H1 (cell line): Measurements from ENCODE around the gene GRM8. TPM values are rescaled to one million over a fixed set of nuclear protein-coding genes. Genes with fewer than 3 reads are reported as not detected.

Source experiments
- CTCF ChIA-PET: fragments of 300-600 bp; sonication (Branson Sonifier 250); formaldehyde crosslinking; loops from one replicate; lab custom pipeline; 2021; ENCODE audit not compliant: partially characterized antibody; lab: Charles Lee
- POLR2A ChIA-PET: fragments of 300-600 bp; sonication (Branson Sonifier 250); formaldehyde crosslinking; loops from one replicate; lab custom pipeline; 2021; ENCODE audit warnings: inconsistent platforms; ENCODE audit not compliant: partially characterized antibody; lab: Charles Lee
- DNase-seq, 2 experiments: peaks; one replicate each; pipeline versions ENCODE4 v3.0.0 to v3.0.0-alpha.2; 2010 to 2022; ENCODE audit warnings: low spot score in 2 of 2, low read depth in 1 of 2, mixed read lengths in 1 of 2
- FAIRE-seq: peaks from 2 replicates; lab custom pipeline; 2011; peaks lifted over from hg19 to GRCh38; lab: Jason Lieb, UNC
- H2AFZ ChIP-seq: 2 replicates; pipeline ENCODE4 v1.8.1; 2012; ENCODE audit warnings: low read length, inconsistent platforms
- H2AK5ac ChIP-seq: 2 replicates; pipeline ENCODE4 v1.6.1; 2013; ENCODE audit warnings: low read depth, low read length
- H2BK120ac ChIP-seq: replicated peaks from 2 replicates; pipeline ENCODE3; 2013; ENCODE audit warnings: low read depth, low read length, inconsistent platforms
- H2BK12ac ChIP-seq: 2 replicates; pipeline ENCODE4 v1.6.1; 2013; ENCODE audit warnings: low read depth, low read length
- H2BK15ac ChIP-seq: 2 replicates; pipeline ENCODE4 v1.6.1; 2013; ENCODE audit warnings: low read length
- H2BK20ac ChIP-seq: 2 replicates; pipeline ENCODE4 v1.6.1; 2013; ENCODE audit warnings: low read length
- H2BK5ac ChIP-seq: 2 replicates; pipeline ENCODE4 v1.6.1; 2013; ENCODE audit warnings: low read depth, low read length
- H3K14ac ChIP-seq: 2 replicates; pipeline ENCODE4 v1.6.1; 2013; ENCODE audit warnings: inconsistent platforms; ENCODE audit not compliant: insufficient read length
- H3K18ac ChIP-seq: 2 replicates; pipeline ENCODE4 v1.6.1; 2013; ENCODE audit warnings: low read length; ENCODE audit errors: extremely low read depth
- H3K23ac ChIP-seq: 2 replicates; pipeline ENCODE4 v1.6.1; 2013; ENCODE audit warnings: inconsistent platforms; ENCODE audit not compliant: insufficient read length
- H3K23me2 ChIP-seq: 2 replicates; pipeline ENCODE4 v1.6.1; 2013; ENCODE audit warnings: low read depth, low read length
- H3K27ac ChIP-seq: 2 replicates; pipeline ENCODE4 v1.6.1; 2011; ENCODE audit warnings: low read depth, low read length, inconsistent platforms
- H3K27me3 ChIP-seq, 4 experiments: replicated peaks in 1 of 4; 1 replicate in 1 of 4; 2 replicates in 3 of 4; pipeline versions ENCODE4 v1.6.1 to v1.8.1; 2011 to 2013; ENCODE audit warnings: low read length in 3 of 4, mild to moderate bottlenecking in 3 of 4, inconsistent platforms in 2 of 4, mixed read lengths in 2 of 4, moderate library complexity in 1 of 4; ENCODE audit not compliant: control insufficient read depth in 3 of 4, insufficient read depth in 3 of 4; ENCODE audit errors: extremely low read depth in 1 of 4
- H3K36me3 ChIP-seq, 4 experiments: 2 replicates each; pipeline versions ENCODE4 v1.6.1 to v1.8.1; 2011 to 2013; ENCODE audit warnings: mild to moderate bottlenecking in 4 of 4, low read length in 3 of 4, moderate library complexity in 2 of 4, control low read depth in 1 of 4, inconsistent platforms in 1 of 4; ENCODE audit not compliant: insufficient read depth in 4 of 4, control insufficient read depth in 2 of 4
- H3K4ac ChIP-seq: replicated peaks from 2 replicates; pipeline ENCODE3; 2013; ENCODE audit warnings: low read length, low read depth, mixed read lengths, inconsistent platforms; ENCODE audit not compliant: insufficient read length
- H3K4me1 ChIP-seq, 4 experiments: replicated peaks in 1 of 4; 1 replicate in 1 of 4; 2 replicates in 3 of 4; pipeline versions ENCODE4 v1.6.1 to v1.8.1; 2011 to 2013; ENCODE audit warnings: low read length in 3 of 4, inconsistent platforms in 2 of 4, mixed read lengths in 1 of 4; ENCODE audit not compliant: insufficient read depth in 4 of 4, control insufficient read depth in 3 of 4
- H3K4me2 ChIP-seq, 2 experiments: 2 replicates each; pipeline versions ENCODE4 v1.6.1 to v1.8.1; 2011 to 2013; ENCODE audit warnings: low read depth in 2 of 2, low read length in 2 of 2, control low read depth in 1 of 2, inconsistent platforms in 1 of 2, mild to moderate bottlenecking in 1 of 2; ENCODE audit not compliant: insufficient read depth in 1 of 2
- H3K4me3 ChIP-seq, 4 experiments: fragments of 200-600, 300-600 bp in 1 of 4; sonication (generic), shearing (Covaris generic), sonication (Bioruptor Twin) in 1 of 4; 2 replicates each; pipeline versions ENCODE4 v1.5.1 to v1.8.1; 2011 to 2016; ENCODE audit warnings: low read length in 4 of 4, low read depth in 3 of 4, control low read depth in 2 of 4, inconsistent platforms in 2 of 4, mild to moderate bottlenecking in 2 of 4, mixed read lengths in 1 of 4, moderate library complexity in 1 of 4; ENCODE audit not compliant: insufficient read depth in 2 of 4; ENCODE audit errors: extremely low read depth in 1 of 4
- H3K56ac ChIP-seq: replicated peaks from 2 replicates; pipeline ENCODE3; 2013; ENCODE audit warnings: low read depth, mild to moderate bottlenecking, mixed read lengths, low read length, inconsistent platforms; ENCODE audit not compliant: insufficient read length
- H3K79me1 ChIP-seq: 2 replicates; pipeline ENCODE4 v1.6.1; 2013; ENCODE audit warnings: low read depth, low read length, control low read depth
- H3K79me2 ChIP-seq, 2 experiments: 2 replicates each; pipeline versions ENCODE4 v1.6.1 to v1.8.1; 2012 to 2013; ENCODE audit warnings: low read length in 2 of 2, mild to moderate bottlenecking in 2 of 2, inconsistent platforms in 1 of 2; ENCODE audit not compliant: insufficient read depth in 2 of 2, control insufficient read depth in 1 of 2
- H3K9ac ChIP-seq, 4 experiments: replicated peaks in 1 of 4; 1 replicate in 1 of 4; 2 replicates in 3 of 4; pipeline versions ENCODE4 v1.6.1 to v1.8.1; 2011 to 2013; ENCODE audit warnings: low read depth in 3 of 4, low read length in 3 of 4, control low read depth in 2 of 4, mild to moderate bottlenecking in 2 of 4, moderate library complexity in 2 of 4, inconsistent platforms in 1 of 4; ENCODE audit errors: extremely low read depth in 1 of 4
- H3K9me3 ChIP-seq, 2 experiments: 2 replicates each; pipeline versions ENCODE4 v1.6.1 to v1.8.1; 2012 to 2013; ENCODE audit warnings: mild to moderate bottlenecking in 2 of 2, moderate library complexity in 2 of 2, control low read depth in 1 of 2, inconsistent platforms in 1 of 2, low read depth in 1 of 2, low read length in 1 of 2, mixed read lengths in 1 of 2; ENCODE audit not compliant: insufficient read depth in 2 of 2
- H4K20me1 ChIP-seq, 2 experiments: replicated peaks in 1 of 2; 2 replicates each; pipeline versions ENCODE3 to v1.8.1; 2011 to 2013; ENCODE audit warnings: inconsistent platforms in 2 of 2, low read length in 2 of 2, mild to moderate bottlenecking in 1 of 2; ENCODE audit not compliant: insufficient read depth in 2 of 2, control insufficient read depth in 1 of 2
- H4K5ac ChIP-seq: 2 replicates; pipeline ENCODE4 v1.6.1; 2013; ENCODE audit warnings: low read length, low read depth, mixed read lengths, inconsistent platforms; ENCODE audit not compliant: insufficient read length
- H4K8ac ChIP-seq: 2 replicates; pipeline ENCODE4 v1.8.0; 2013; ENCODE audit warnings: mild to moderate bottlenecking, moderate library complexity, low read length, inconsistent platforms; ENCODE audit not compliant: insufficient read depth; ENCODE audit errors: extremely low read depth
- H4K91ac ChIP-seq: replicated peaks from 2 replicates; pipeline ENCODE3; 2013; ENCODE audit warnings: low read length, mixed read lengths, inconsistent platforms; ENCODE audit not compliant: insufficient read length
- CHD1 ChIP-seq: IDR thresholded peaks from 2 replicates; pipeline ENCODE4 v1.6.1; 2012; ENCODE audit warnings: low read depth, low read length, improper control_type of control experiment
- CHD2 ChIP-seq: IDR thresholded peaks from 2 replicates; pipeline ENCODE4 v1.6.1; 2012; ENCODE audit warnings: low read length, improper control_type of control experiment
- EP300 ChIP-seq, 2 experiments: IDR thresholded peaks; 1 replicate in 1 of 2; 2 replicates in 1 of 2; pipeline ENCODE4 v1.6.1; 2011 to 2012; ENCODE audit warnings: low read depth in 2 of 2, low read length in 2 of 2, mild to moderate bottlenecking in 2 of 2, borderline replicate concordance in 1 of 2, inconsistent platforms in 1 of 2, moderate library complexity in 1 of 2
- FOSL1 ChIP-seq: IDR thresholded peaks from 2 replicates; pipeline ENCODE4 v1.6.1; 2011; ENCODE audit warnings: mild to moderate bottlenecking, low read depth, low read length, moderate library complexity; ENCODE audit not compliant: insufficient read depth
- GABPA ChIP-seq: IDR thresholded peaks from 2 replicates; pipeline ENCODE4 v1.6.1; 2011; ENCODE audit warnings: mild to moderate bottlenecking, low read length, moderate library complexity, borderline replicate concordance; ENCODE audit not compliant: insufficient read depth
- KDM5A ChIP-seq: fragments of 200-600 bp; IDR thresholded peaks from 2 replicates; pipeline ENCODE4 v1.7.1; 2012; ENCODE audit warnings: mild to moderate bottlenecking, low read length, inconsistent platforms, mixed read lengths
- RAD21 ChIP-seq, 2 experiments: IDR thresholded peaks in 1 of 2; conservative IDR thresholded peaks in 1 of 2; 2 replicates each; pipeline ENCODE4 v1.6.1; 2011; ENCODE audit warnings: low read depth in 2 of 2, low read length in 2 of 2, improper control_type of control experiment in 1 of 2, inconsistent platforms in 1 of 2, mild to moderate bottlenecking in 1 of 2, moderate library complexity in 1 of 2
- RFX5 ChIP-seq: IDR thresholded peaks from 2 replicates; pipeline ENCODE4 v1.6.1; 2011; ENCODE audit warnings: low read depth, low read length, improper control_type of control experiment, borderline replicate concordance
- SIN3A ChIP-seq, 2 experiments: IDR thresholded peaks in 1 of 2; conservative IDR thresholded peaks in 1 of 2; 2 replicates each; pipeline ENCODE4 v1.6.1; 2011 to 2012; ENCODE audit warnings: low read length in 2 of 2, improper control_type of control experiment in 1 of 2, low read depth in 1 of 2, mild to moderate bottlenecking in 1 of 2
- SP2 ChIP-seq: IDR thresholded peaks from 2 replicates; pipeline ENCODE4 v1.6.1; 2012; ENCODE audit warnings: mild to moderate bottlenecking, low read length, inconsistent platforms
- SRF ChIP-seq: IDR thresholded peaks from 2 replicates; pipeline ENCODE4 v1.6.1; 2011; ENCODE audit warnings: mild to moderate bottlenecking, low read depth, low read length, moderate library complexity
- SUZ12 ChIP-seq: fragments of 200-600 bp; sonication (generic); IDR thresholded peaks from 2 replicates; pipeline ENCODE4 v1.6.1; 2012; ENCODE audit warnings: mild to moderate bottlenecking, inconsistent platforms, low read length, moderate library complexity, mixed read lengths
- TAF7 ChIP-seq: optimal IDR thresholded peaks from 2 replicates; pipeline ENCODE3; 2011; ENCODE audit warnings: low read depth, mild to moderate bottlenecking, inconsistent platforms, low read length, moderate library complexity, borderline replicate concordance
- TCF12 ChIP-seq: IDR thresholded peaks from 2 replicates; pipeline ENCODE4 v1.6.1; 2011; ENCODE audit warnings: low read depth, mild to moderate bottlenecking, low read length
- WGBS, 2 experiments: shearing (Covaris generic) in 1 of 2; methylation state at CpG; one replicate each; pipeline versions ENCODE4 v1.1.6 to v1.1.7; 2013 to 2015; ENCODE audit warnings: low lambda C conversion rate in 2 of 2, mixed read lengths in 2 of 2, inconsistent platforms in 1 of 2, low coverage in 1 of 2, missing lambda C conversion rate in 1 of 2; ENCODE audit not compliant: insufficient replicate concordance in 2 of 2, insufficient coverage in 1 of 2, insufficient read length in 1 of 2; ENCODE audit errors: extremely low coverage in 1 of 2, missing lambda C conversion rate in 1 of 2; 5-methylcytosine and 5-hydroxymethylcytosine counted together
- polyA plus RNA-seq, 7 experiments: library from polyadenylated mRNA; depleted of rRNA in 3 of 7; stranded (reverse) in 5 of 7; unstranded in 2 of 7; fragments of >200 nt in 5 of 7; fragments of 200-250 nt in 2 of 7; gene quantifications; 1 replicate in 5 of 7; 2 replicates in 1 of 7; 4 replicates in 1 of 7; pipeline versions ENCODE4 v1.2.1 to v1.2.3, GENCODE V29; 2011 to 2013; ENCODE audit warnings: missing spikeins in 2 of 7, mixed read lengths in 2 of 7
- total RNA-seq: library from RNA; stranded (reverse); fragmentation: NEBNext Ultra II Directional; extraction: Animal tissue kit (Norgen Biotek cat#: 25700); gene quantifications from 2 replicates; pipeline ENCODE4 v1.2.1, GENCODE V29; 2021

The GRM8 gene
- total and polyA plus RNA-seq, 2 of the 8 experiments (the other 6 are each of a cell fraction or from before 2014, with no cell fraction given): 2.6 to 2.8 TPM

DNA sequence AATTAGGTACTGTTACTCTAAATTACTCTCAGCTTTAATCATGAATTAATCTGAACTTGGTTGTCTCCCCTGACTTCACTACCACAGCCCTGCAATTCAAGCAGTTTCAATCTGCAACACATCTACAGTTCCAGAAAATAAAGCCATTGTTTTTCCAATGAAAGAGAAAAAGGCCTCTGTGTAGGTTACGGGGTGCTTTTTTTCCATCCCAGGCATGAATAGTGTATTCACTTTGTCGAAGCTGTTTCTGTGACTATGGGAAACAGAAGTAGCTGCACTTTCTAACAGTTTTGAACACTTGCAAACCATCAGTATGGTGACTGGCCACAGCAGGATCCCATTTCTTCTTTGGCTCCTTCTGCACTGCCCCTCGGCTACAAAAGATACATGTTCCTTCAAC, 460.2 kb downstream of the GRM8 start:
- FAIRE-seq (no peak), DNase-seq (no peak)
- no peak overlapping the region for H4K5ac ChIP-seq
- no peaks in the 10 kb centered on the region for H3K27me3 ChIP-seq
- H3K4ac ChIP-seq: no peak overlapping the region
- H4K20me1 ChIP-seq: no peaks in the 10 kb centered on the region
- no peaks in the 10 kb centered on the region for H3K79me1 ChIP-seq
- no peak overlapping the region for H4K91ac ChIP-seq
- H4K8ac ChIP-seq: no peak overlapping the region
- no peak overlapping the region for H2BK15ac ChIP-seq
- WGBS, 2 experiments: 85% methylated on average over 3 of the region's 3 CpGs; no CpG with 5 or more reads in 1 of the 2 experiments
- no peak overlapping the region for H3K4me2 ChIP-seq
- H2BK5ac ChIP-seq: no peak overlapping the region
- no peak overlapping the region for H3K9ac ChIP-seq
- no peaks in the 10 kb centered on the region for H3K9me3 ChIP-seq
- H2AFZ ChIP-seq: no peak overlapping the region
- ChIA-PET CTCF (interaction anchor here (1.0 to 1.4 kb wide), 3 partner anchors 11 to 93 kb away, joined by 3 to 8 read pairs (median 4); no protein-coding TSS in a partner anchor), POLR2A (no interaction called here)
- no peak overlapping the region for H2BK12ac ChIP-seq
- H3K18ac ChIP-seq: no peak overlapping the region
- H3K27ac ChIP-seq: no peak overlapping the region
- no peak overlapping the region for H3K23ac ChIP-seq
- H3K23me2 ChIP-seq: no peaks in the 10 kb centered on the region
- H3K14ac ChIP-seq: no peak overlapping the region
- no peaks in the 10 kb centered on the region for H3K36me3 ChIP-seq
- no peak overlapping the region for H3K4me3 ChIP-seq
- no peaks in the 10 kb centered on the region for H3K4me1 ChIP-seq
- H2BK120ac ChIP-seq: no peak overlapping the region
- H2AK5ac ChIP-seq: no peak overlapping the region
- H3K56ac ChIP-seq: no peak overlapping the region
- no peak overlapping the region for H2BK20ac ChIP-seq
- no peaks in the 10 kb centered on the region for H3K79me2 ChIP-seq
- TF ChIP-seq SUZ12 (no peak), GABPA (no peak), SP2 (no peak), TAF7 (no peak), KDM5A (no peak), SRF (no peak), FOSL1 (no peak), RAD21 (IDR thresholded peaks at IDR 0.05 in 1 of 2, conservative IDR thresholded peaks at IDR 0.05 in 1 of 2; ENCODE audit: low read depth in 2 of 2, low read length in 2 of 2) (no peak), RFX5 (no peak), SIN3A (conservative IDR thresholded peaks at IDR 0.05 in 1 of 2, IDR thresholded peaks at IDR 0.05 in 1 of 2; ENCODE audit: low read depth in 1 of 2, low read length in 2 of 2) (no peak), CHD1 (no peak), EP300 (IDR thresholded peaks at IDR 0.05; ENCODE audit: borderline replicate concordance in 1 of 2, low read depth in 2 of 2, low read length in 2 of 2) (no peak), CHD2 (no peak), TCF12 (no peak)
